Fibroblast of lung (primary cell): ENCODE data around the gene ALDH4A1.

ENCODE experiments used
- EZH2 ChIP-seq: IDR thresholded peaks from 2 replicates; pipeline ENCODE4 v1.5.1; 2012; ENCODE audit warnings: low read length, control low read depth, mild to moderate bottlenecking; ENCODE audit errors: missing control alignments
- TF ChIP-seq, protein P1 (sequence below), 2 donors: IDR thresholded peaks in 1 of 2; conservative IDR thresholded peaks in 1 of 2; 1 replicate in 1 of 2; 2 replicates in 1 of 2; pipeline ENCODE4 v1.5.1; 2011 to 2012; ENCODE audit warnings: low read length in 2 of 2, control low read depth in 1 of 2, inconsistent platforms in 1 of 2, low read depth in 1 of 2, mild to moderate bottlenecking in 1 of 2

DNA sequence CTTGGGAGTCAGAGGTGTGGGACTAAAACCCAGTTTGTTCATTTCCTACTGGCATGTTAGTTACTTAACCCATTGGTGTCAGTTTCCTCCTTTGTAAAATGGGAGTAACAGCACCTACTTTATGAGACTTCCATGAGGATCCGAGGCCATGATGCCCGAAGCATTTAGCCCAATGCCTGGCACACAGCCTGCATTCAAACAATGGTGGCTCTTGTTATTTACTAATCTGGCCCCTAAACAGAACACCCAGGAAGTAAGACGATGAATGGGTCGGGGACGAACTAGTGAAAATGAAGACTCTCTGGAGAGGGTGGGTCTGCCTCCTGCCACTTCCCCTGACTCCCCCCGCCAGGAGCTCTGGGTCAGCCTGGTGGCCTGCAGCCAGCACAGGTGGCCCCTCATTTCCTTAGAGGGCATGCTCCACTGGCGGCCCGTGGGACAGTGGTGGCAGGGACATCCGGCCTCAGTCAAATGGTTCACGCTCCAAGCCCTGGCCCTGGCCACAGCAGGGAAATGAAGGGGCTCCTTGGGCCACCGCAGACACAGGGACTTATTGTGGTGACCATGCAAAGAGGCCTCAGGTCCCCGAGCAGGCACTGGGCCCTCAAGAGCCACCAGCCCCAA, 33.4 kb downstream of the ALDH4A1 start:
- TF ChIP-seq, protein P1, sequence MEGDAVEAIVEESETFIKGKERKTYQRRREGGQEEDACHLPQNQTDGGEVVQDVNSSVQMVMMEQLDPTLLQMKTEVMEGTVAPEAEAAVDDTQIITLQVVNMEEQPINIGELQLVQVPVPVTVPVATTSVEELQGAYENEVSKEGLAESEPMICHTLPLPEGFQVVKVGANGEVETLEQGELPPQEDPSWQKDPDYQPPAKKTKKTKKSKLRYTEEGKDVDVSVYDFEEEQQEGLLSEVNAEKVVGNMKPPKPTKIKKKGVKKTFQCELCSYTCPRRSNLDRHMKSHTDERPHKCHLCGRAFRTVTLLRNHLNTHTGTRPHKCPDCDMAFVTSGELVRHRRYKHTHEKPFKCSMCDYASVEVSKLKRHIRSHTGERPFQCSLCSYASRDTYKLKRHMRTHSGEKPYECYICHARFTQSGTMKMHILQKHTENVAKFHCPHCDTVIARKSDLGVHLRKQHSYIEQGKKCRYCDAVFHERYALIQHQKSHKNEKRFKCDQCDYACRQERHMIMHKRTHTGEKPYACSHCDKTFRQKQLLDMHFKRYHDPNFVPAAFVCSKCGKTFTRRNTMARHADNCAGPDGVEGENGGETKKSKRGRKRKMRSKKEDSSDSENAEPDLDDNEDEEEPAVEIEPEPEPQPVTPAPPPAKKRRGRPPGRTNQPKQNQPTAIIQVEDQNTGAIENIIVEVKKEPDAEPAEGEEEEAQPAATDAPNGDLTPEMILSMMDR (conservative IDR thresholded peaks at IDR 0.05 in 1 of 2, IDR thresholded peaks at IDR 0.05 in 1 of 2; ENCODE audit: low read depth in 1 of 2, low read length in 2 of 2), result no peak
- TF ChIP-seq EZH2, result no peak
